ENCODE results near the gene IL36RN.

DNA sequence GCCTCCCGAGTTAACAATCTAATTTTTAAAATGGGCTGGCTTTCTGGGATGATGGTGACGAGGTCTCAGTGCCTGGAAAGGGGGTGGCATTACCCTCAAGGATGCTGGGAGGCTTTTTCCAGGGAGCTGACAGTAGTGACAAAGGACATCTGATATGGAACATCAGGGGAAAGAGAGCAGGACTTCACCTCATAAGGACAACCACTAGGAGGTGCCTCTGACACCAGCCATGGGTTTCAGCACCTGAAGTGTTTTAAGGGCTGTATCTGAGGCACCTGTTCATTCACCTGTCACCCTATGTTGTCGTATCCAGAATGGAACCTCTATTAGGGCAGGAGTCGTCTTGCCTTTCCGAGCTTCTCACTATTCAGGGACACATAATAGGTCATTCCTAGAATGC, 17.1 kb upstream of the IL36RN start:
- TF ChIP-seq CTCF (IDR thresholded peaks at IDR 0.05; ENCODE audit: insufficient read depth, low read length) (no peak), SPI1 (IDR thresholded peaks at IDR 0.05; ENCODE audit: borderline replicate concordance, low read depth) (no peak), POLR2AphosphoS5 (IDR thresholded peaks at IDR 0.05; ENCODE audit: low read depth) (no peak), REST (IDR thresholded peaks at IDR 0.05; ENCODE audit: insufficient replicate concordance, low read depth) (no peak)

Data from HL-60 (cell line).